Loucy (cell line): ENCODE results near the gene HELB.

Source experiments
- H2AFZ ChIP-seq: fragments of 200-600 bp; sonication (generic); 2 replicates; pipeline ENCODE4 v1.6.0; 2016; ENCODE audit warnings: antibody characterized with exemption, mild to moderate bottlenecking, low read length, moderate library complexity
- H3F3A ChIP-seq: fragments of 200-600 bp; 2 replicates; pipeline ENCODE4 v1.6.0; 2016; ENCODE audit warnings: antibody characterized with exemption, low read depth, mild to moderate bottlenecking
- H3K27me3 ChIP-seq: fragments of 200-600 bp; sonication (generic); 2 replicates; pipeline ENCODE4 v1.6.1; 2014; ENCODE audit warnings: low read length, mild to moderate bottlenecking; ENCODE audit not compliant: insufficient read depth, poor library complexity, severe bottlenecking
- H3K36me3 ChIP-seq: fragments of 200-600 bp; sonication (generic); 2 replicates; pipeline ENCODE4 v1.6.1; 2016; ENCODE audit warnings: low read length; ENCODE audit not compliant: insufficient read depth
- H3K4me1 ChIP-seq: fragments of 200-600 bp; sonication (generic); 2 replicates; pipeline ENCODE4 v1.5.1; 2014; ENCODE audit warnings: low read length, mild to moderate bottlenecking; ENCODE audit not compliant: insufficient read depth, poor library complexity, severe bottlenecking
- H3K4me2 ChIP-seq: fragments of 200-600 bp; sonication (generic); 2 replicates; pipeline ENCODE4 v1.6.0; 2014; ENCODE audit warnings: antibody characterized with exemption, low read length, low read depth, mild to moderate bottlenecking; ENCODE audit not compliant: poor library complexity, severe bottlenecking
- H3K4me3 ChIP-seq: fragments of 200-600 bp; sonication (generic); 2 replicates; pipeline ENCODE4 v1.5.1; 2014; ENCODE audit warnings: low read length, mild to moderate bottlenecking, mixed read lengths; ENCODE audit not compliant: poor library complexity, severe bottlenecking
- H3K79me2 ChIP-seq: fragments of 200-600 bp; sonication (generic); 2 replicates; pipeline ENCODE4 v1.6.1; 2014; ENCODE audit warnings: low read length; ENCODE audit not compliant: insufficient read depth
- H3K9ac ChIP-seq: fragments of 200-600 bp; sonication (generic); 2 replicates; pipeline ENCODE4 v1.6.0; 2014; ENCODE audit warnings: mild to moderate bottlenecking, low read depth, low read length, moderate library complexity; ENCODE audit not compliant: poor library complexity, severe bottlenecking
- H3K9me2 ChIP-seq: fragments of 200-600 bp; sonication (generic); replicated peaks from 2 replicates; pipeline ENCODE4 v1.6.1; 2016; ENCODE audit warnings: low read depth, low read length, mixed read lengths
- H3K9me3 ChIP-seq: fragments of 200-600 bp; sonication (generic); 2 replicates; pipeline ENCODE4 v1.6.1; 2014; ENCODE audit warnings: mild to moderate bottlenecking, antibody characterized with exemption, low read length, low read depth; ENCODE audit not compliant: insufficient read depth
- H4K20me1 ChIP-seq: fragments of 200-600 bp; sonication (generic); 2 replicates; pipeline ENCODE4 v1.6.0; 2014; ENCODE audit warnings: antibody characterized with exemption, low read length, mild to moderate bottlenecking; ENCODE audit not compliant: insufficient read depth, poor library complexity, severe bottlenecking
- EZH2phosphoT487 ChIP-seq: fragments of 200-600 bp; IDR thresholded peaks from 2 replicates; pipeline ENCODE4 v1.6.1; 2018; ENCODE audit warnings: antibody characterized with exemption, mild to moderate bottlenecking, moderate library complexity, borderline replicate concordance
- TF ChIP-seq, protein P1 (sequence below): fragments of 200-600 bp; sonication (generic); conservative IDR thresholded peaks from 2 replicates; pipeline ENCODE4 v1.5.1; 2014; ENCODE audit warnings: mild to moderate bottlenecking, antibody characterized with exemption, low read length

HELB gene

GRCh38 chr12:66287275-66287674, 15.0 kb upstream of the HELB start:
- Histone ChIP-seq H3K79me2 (no peaks in the 10 kb centered on the region), H3K36me3 (no peaks in the 10 kb centered on the region), H3K27me3 (no peaks in the 10 kb centered on the region), H3K9me2 (no peaks in the 10 kb centered on the region), H3F3A (no peaks in the 10 kb centered on the region), H4K20me1 (no peaks in the 10 kb centered on the region), H3K4me3 (peak overlapping the region; percentile 52), H3K4me2 (peak overlapping the region; percentile 76), H3K4me1 (peaks cover 51% of the 10 kb centered on the region), H3K9me3 (0 out of 2 replicates have a peak, but pooled peaks cover 3% of the 10 kb centered on the region), H3K9ac (peak overlapping the region; percentile 66), H2AFZ (no peak overlapping the region)
- TF ChIP-seq EZH2phosphoT487, result no peak
- TF ChIP-seq, protein P1, sequence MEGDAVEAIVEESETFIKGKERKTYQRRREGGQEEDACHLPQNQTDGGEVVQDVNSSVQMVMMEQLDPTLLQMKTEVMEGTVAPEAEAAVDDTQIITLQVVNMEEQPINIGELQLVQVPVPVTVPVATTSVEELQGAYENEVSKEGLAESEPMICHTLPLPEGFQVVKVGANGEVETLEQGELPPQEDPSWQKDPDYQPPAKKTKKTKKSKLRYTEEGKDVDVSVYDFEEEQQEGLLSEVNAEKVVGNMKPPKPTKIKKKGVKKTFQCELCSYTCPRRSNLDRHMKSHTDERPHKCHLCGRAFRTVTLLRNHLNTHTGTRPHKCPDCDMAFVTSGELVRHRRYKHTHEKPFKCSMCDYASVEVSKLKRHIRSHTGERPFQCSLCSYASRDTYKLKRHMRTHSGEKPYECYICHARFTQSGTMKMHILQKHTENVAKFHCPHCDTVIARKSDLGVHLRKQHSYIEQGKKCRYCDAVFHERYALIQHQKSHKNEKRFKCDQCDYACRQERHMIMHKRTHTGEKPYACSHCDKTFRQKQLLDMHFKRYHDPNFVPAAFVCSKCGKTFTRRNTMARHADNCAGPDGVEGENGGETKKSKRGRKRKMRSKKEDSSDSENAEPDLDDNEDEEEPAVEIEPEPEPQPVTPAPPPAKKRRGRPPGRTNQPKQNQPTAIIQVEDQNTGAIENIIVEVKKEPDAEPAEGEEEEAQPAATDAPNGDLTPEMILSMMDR, result no peak

- TF ChIP-seq EZH2phosphoT487, result no peak
- TF ChIP-seq, protein P1, result no peak
- Histone ChIP-seq H3K9me2 (no peaks in the 10 kb centered on the region), H3K4me2 (peak overlapping the region; percentile 76), H2AFZ (no peak overlapping the region), H3K9ac (peak overlapping the region; percentile 66), H4K20me1 (no peaks in the 10 kb centered on the region), H3K27me3 (no peaks in the 10 kb centered on the region), H3K9me3 (no peaks in the 10 kb centered on the region), H3K36me3 (no peaks in the 10 kb centered on the region), H3K4me3 (peak overlapping the region; percentile 52), H3K4me1 (peaks cover 51% of the 10 kb centered on the region), H3K79me2 (no peaks in the 10 kb centered on the region), H3F3A (no peaks in the 10 kb centered on the region)
These were observed 14.2 kb upstream of the HELB start for GRCh38 chr12:66288121-66288520.

DNA sequence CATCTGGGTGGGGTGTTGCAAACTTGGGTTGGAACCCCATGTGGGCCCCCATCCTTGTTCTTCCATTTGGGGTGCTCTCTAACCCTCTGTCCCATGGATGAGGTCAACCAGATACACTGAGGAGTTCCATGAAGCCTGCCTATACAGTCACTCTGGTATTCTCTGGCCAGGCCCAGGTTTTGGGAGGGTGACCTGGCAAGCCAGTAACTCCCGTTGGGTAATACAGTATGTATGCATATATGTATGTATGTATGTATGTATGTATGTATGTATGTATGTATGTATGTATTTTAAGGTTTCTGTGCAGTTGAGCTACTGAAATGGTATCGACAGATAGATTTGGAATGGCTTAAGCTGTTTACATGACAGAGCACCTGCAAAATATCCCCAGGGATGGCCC, 12.8 kb upstream of the HELB start:
- H3K9ac ChIP-seq, result no peak overlapping the region
- H4K20me1 ChIP-seq, result no peaks in the 10 kb centered on the region
- H2AFZ ChIP-seq, result no peak overlapping the region
- H3K4me1 ChIP-seq, result peaks cover 51% of the 10 kb centered on the region
- no peaks in the 10 kb centered on the region for H3K79me2 ChIP-seq
- no peaks in the 10 kb centered on the region for H3K9me2 ChIP-seq
- no peaks in the 10 kb centered on the region for H3K9me3 ChIP-seq
- no peaks in the 10 kb centered on the region for H3K27me3 ChIP-seq
- no peak overlapping the region for H3K4me2 ChIP-seq
- no peaks in the 10 kb centered on the region for H3F3A ChIP-seq
- TF ChIP-seq, protein P1, result no peak
- TF ChIP-seq EZH2phosphoT487, result no peak
- H3K4me3 ChIP-seq, result no peak overlapping the region
- H3K36me3 ChIP-seq, result no peaks in the 10 kb centered on the region
